Mesothelial cell of epicardium (in vitro differentiated cells): ENCODE measurements around the gene UTP3. TPM values are rescaled to one million over a fixed set of nuclear protein-coding genes. Genes with fewer than 3 reads are reported as not detected.
A peak's percentile ranks its signal among the peaks of the same experiment; 100 is the strongest.

Source experiments
- DNase-seq, 2 experiments: peaks; one replicate each; pipeline ENCODE4 v3.0.0; 2021; ENCODE audit warnings: low spot score in 2 of 2; ENCODE audit not compliant: unreplicated experiment in 2 of 2
- H3K27ac Mint-ChIP-seq: 2 replicates; pipeline ENCODE4 v1.8.0; 2021; ENCODE audit warnings: mixed read lengths
- H3K27me3 Mint-ChIP-seq: 2 replicates; pipeline ENCODE4 v1.8.0; 2021; ENCODE audit warnings: low read depth, mixed read lengths
- H3K36me3 Mint-ChIP-seq: 2 replicates; pipeline ENCODE4 v1.8.0; 2021; ENCODE audit warnings: mixed read lengths
- H3K4me1 Mint-ChIP-seq: 2 replicates; pipeline ENCODE4 v1.8.0; 2021; ENCODE audit warnings: mixed read lengths
- H3K4me3 Mint-ChIP-seq: 2 replicates; pipeline ENCODE4 v1.8.0; 2021; ENCODE audit warnings: mild to moderate bottlenecking, moderate library complexity, mixed read lengths
- H3K9me3 Mint-ChIP-seq: 2 replicates; pipeline ENCODE4 v1.8.0; 2021; ENCODE audit warnings: mixed read lengths
- total RNA-seq: library from RNA; stranded (reverse); gene quantifications from 3 replicates; pipeline ENCODE4 v1.2.1, GENCODE V29; 2021
- TF ChIP-seq, protein P1 (sequence below): fragments of 200-600 bp; sonication (generic); IDR thresholded peaks from one replicate; pipeline ENCODE4 v1.5.0; 2021; ENCODE audit warnings: antibody characterized with exemption; ENCODE audit not compliant: unreplicated experiment

UTP3 gene
- total RNA-seq, 1 donor from 2014 or later = 28.0 TPM

DNA sequence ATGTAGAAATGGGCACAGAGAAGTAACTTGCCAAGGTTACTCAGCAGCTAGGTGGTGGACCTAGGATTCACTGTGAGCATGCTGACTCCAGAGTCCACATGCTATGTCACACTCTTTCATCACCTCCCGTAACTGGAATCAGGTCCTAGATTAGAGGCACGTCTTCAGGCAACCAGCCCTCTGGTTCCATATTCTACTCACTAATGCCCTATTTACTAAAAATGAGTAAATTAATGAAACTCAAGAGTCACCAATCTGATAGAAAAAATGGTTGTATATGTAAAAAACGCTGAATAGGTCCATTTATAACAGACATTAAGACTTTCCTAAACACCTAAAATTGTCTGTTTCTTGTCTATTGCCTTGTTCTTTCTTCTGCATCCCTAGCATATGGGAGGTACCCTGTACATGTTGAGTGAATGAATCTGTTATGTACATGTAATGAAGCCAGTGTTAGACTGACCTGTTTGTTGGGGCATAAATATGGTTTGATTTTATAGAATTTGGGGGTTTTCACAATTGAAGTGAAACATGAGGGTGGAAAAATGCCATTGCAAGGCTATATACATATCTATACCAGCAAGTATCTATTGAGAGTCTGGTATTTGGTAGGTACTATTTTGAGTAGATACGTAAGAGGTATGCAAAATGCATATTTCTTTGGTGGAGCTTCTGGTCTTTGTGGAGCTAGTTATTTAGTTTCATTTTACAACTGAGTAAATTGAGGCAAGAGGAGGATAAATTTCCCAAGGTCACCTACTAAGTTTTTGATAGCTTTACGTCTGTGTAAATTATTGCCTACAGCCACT lies 26.0 kb downstream of the UTP3 start:
- Mint-ChIP-seq H3K36me3 (no peaks in the 10 kb centered on the region), H3K4me1 (peaks cover 12% of the 10 kb centered on the region), H3K9me3 (no peaks in the 10 kb centered on the region), H3K4me3 (no peak overlapping the region), H3K27me3 (no peaks in the 10 kb centered on the region), H3K27ac (no peak overlapping the region)
- DNase-seq = no peak
- TF ChIP-seq, protein P1, sequence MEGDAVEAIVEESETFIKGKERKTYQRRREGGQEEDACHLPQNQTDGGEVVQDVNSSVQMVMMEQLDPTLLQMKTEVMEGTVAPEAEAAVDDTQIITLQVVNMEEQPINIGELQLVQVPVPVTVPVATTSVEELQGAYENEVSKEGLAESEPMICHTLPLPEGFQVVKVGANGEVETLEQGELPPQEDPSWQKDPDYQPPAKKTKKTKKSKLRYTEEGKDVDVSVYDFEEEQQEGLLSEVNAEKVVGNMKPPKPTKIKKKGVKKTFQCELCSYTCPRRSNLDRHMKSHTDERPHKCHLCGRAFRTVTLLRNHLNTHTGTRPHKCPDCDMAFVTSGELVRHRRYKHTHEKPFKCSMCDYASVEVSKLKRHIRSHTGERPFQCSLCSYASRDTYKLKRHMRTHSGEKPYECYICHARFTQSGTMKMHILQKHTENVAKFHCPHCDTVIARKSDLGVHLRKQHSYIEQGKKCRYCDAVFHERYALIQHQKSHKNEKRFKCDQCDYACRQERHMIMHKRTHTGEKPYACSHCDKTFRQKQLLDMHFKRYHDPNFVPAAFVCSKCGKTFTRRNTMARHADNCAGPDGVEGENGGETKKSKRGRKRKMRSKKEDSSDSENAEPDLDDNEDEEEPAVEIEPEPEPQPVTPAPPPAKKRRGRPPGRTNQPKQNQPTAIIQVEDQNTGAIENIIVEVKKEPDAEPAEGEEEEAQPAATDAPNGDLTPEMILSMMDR = no peak

DNA sequence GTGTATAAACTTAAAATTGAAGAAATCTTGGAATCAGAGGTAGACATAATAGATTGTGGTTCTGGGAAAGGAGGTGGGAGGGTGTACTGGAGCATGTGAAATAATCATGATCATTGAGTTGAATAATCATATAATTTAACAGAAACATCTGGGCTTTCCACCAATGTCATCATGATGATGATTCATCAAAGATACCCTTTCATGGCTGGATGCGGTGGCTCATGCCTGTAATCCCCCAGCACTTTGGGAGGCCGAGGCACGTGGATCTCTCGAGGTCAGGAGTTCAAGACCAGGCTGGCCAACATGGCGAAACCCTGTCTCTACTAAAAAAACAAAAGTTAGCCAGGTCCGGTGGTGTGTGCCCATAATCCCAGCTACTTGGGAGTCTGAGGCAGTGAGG lies 26.8 kb downstream of the UTP3 start:
- Mint-ChIP-seq H3K27ac (no peak overlapping the region), H3K4me3 (no peak overlapping the region)
- no peak for DNase-seq

DNA sequence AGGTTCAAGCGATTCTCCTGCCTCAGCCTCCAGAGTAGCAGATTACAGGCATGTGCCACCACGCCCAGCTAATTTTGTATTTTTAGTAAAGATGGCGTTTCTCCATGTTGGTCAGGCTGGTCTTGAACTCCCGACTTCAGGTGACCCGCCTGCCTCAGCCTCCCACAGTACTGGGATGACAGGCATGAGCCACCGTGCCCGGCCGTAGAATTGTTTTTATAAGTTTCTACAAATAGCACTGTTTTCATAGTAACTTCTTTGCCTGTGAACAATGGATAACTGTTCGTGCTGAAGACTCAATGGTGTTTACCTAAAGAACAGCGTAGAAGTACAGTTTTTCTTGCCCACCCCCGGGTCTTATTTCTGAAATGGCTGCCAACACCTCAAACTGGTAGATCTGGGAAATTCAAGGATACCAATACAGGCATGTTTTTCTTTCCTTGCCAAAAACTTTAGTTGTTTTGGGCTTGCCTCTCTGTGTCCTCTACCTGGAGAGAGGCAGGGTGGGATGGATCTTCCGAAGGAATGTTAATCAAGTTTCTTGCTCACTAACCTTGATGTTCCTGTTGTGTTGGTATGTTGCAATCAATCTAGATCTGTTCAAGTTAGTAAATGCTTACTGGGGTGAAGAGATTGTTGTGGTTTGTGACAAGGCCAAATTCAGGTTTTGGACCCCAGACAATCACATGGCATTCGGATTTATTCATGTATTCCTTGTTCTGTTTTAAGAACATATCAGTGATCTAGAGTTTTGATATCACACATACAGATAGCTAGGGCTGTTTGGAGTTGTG lies 30.7 kb downstream of the UTP3 start:
- H3K27me3 Mint-ChIP-seq = no peaks in the 10 kb centered on the region
- no peak overlapping the region for H3K4me3 Mint-ChIP-seq
- H3K9me3 Mint-ChIP-seq = no peaks in the 10 kb centered on the region
- peaks cover 24% of the 10 kb centered on the region for H3K4me1 Mint-ChIP-seq
- no peaks in the 10 kb centered on the region for H3K36me3 Mint-ChIP-seq
- DNase-seq = no peak
- TF ChIP-seq, protein P1 = no peak
- peak overlapping the region; percentile 61 for H3K27ac Mint-ChIP-seq

More for the DNA sequence above, 26.8 kb downstream of the UTP3 start:
- TF ChIP-seq, protein P1 = no peak
- no peaks in the 10 kb centered on the region for H3K27me3 Mint-ChIP-seq
- no peaks in the 10 kb centered on the region for H3K36me3 Mint-ChIP-seq
- peaks cover 13% of the 10 kb centered on the region for H3K4me1 Mint-ChIP-seq
- H3K9me3 Mint-ChIP-seq = no peaks in the 10 kb centered on the region

DNA sequence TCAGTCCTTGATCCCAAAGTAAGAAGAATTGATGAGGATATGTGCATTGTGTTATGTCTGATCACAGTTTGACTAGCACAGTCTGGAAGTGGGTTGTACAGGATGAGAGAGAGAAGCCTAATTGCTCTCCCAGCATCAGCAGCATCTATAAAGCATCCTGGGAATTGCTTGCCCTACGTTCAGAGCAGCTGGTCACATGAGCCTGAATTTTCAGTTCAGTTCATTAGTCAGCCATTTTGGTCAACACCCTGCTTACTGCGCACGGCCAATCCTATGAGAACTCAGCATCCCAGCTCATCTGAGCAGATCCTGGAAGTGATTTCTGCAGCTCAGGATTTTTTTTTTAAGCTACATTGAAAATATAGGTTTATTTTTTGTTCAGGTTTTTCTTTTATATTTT lies 33.4 kb downstream of the UTP3 start, which contains the start of gene RUFY3:
RUFY3 (plus strand) TSS at position 218 of the 400 bp plus-strand sequence. CDS start 610 bp downstream, outside the sequence.
- no peaks in the 10 kb centered on the region for H3K36me3 Mint-ChIP-seq
- peak within 1 kb of the TSS; percentile 85 for H3K27ac Mint-ChIP-seq
- peak within 1 kb of the TSS; percentile 71 for H3K4me3 Mint-ChIP-seq
- TF ChIP-seq, protein P1 = no peak
- no peaks in the 10 kb centered on the region for H3K27me3 Mint-ChIP-seq
- H3K9me3 Mint-ChIP-seq = no peaks in the 10 kb centered on the region
- DNase-seq = no peak
- peaks cover 24% of the 10 kb centered on the region for H3K4me1 Mint-ChIP-seq

DNA sequence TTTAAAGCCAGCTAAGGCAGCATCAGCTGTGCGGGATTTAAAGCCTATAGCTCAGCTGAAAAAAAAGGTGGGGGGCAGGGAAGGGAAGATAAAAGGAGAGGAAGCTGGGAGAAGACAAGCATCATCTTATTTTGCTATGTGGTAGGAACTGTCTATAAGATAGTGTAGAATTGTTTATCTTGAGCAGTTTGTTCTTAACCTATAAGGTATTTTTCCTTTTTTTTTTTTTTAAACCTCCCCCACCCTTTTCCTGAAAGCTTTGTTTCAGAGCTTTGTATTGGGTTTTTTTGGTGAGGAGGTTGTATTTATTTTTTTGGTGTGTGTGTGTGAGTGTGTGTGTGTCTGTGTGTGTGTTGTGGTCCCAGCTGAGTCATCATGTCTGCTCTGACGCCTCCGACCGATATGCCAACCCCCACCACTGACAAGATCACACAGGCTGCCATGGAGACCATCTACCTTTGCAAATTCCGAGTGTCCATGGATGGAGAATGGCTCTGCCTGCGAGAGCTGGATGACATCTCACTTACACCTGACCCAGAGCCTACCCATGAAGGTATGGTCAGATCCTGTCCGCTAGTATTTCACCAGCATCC lies 34.0 kb downstream of the UTP3 start:
- Mint-ChIP-seq H3K4me1 (peaks cover 24% of the 10 kb centered on the region), H3K36me3 (peaks cover 1% of the 10 kb centered on the region), H3K27ac (peak overlapping the region; percentile 85), H3K27me3 (no peaks in the 10 kb centered on the region), H3K4me3 (peak overlapping the region; percentile 71), H3K9me3 (no peaks in the 10 kb centered on the region)
- no peak for DNase-seq
- TF ChIP-seq, protein P1 = no peak
